H1 (cell line): ENCODE results near the gene MKI67.
A peak's percentile ranks its signal among the peaks of the same experiment; 100 is the strongest.

Experiments used
- BACH1 ChIP-seq: IDR thresholded peaks from 2 replicates; pipeline ENCODE4 v1.6.1; 2012; ENCODE audit warnings: low read length, improper control_type of control experiment
- EGR1 ChIP-seq: IDR thresholded peaks from 2 replicates; pipeline ENCODE4 v1.6.1; 2011; ENCODE audit warnings: low read depth, low read length, borderline replicate concordance
- EP300 ChIP-seq, 2 experiments: IDR thresholded peaks; 1 replicate in 1 of 2; 2 replicates in 1 of 2; pipeline ENCODE4 v1.6.1; 2011 to 2012; ENCODE audit warnings: low read depth in 2 of 2, low read length in 2 of 2, mild to moderate bottlenecking in 2 of 2, borderline replicate concordance in 1 of 2, inconsistent platforms in 1 of 2, moderate library complexity in 1 of 2
- EZH2 ChIP-seq: fragments of 200-600 bp; sonication (generic); IDR thresholded peaks from 2 replicates; pipeline ENCODE4 v1.7.1; 2012; ENCODE audit warnings: low read depth, mild to moderate bottlenecking, moderate library complexity, low read length, inconsistent platforms; ENCODE audit not compliant: severe bottlenecking
- HDAC2 ChIP-seq, 2 experiments: fragments of 300-600 bp in 1 of 2; sonication (generic) in 1 of 2; IDR thresholded peaks; 2 replicates each; pipeline ENCODE4 v1.6.1; 2011 to 2012; ENCODE audit warnings: low read depth in 2 of 2, low read length in 2 of 2, mild to moderate bottlenecking in 2 of 2, moderate library complexity in 2 of 2, borderline replicate concordance in 1 of 2, inconsistent platforms in 1 of 2
- MAFK ChIP-seq: IDR thresholded peaks from 2 replicates; pipeline ENCODE4 v1.6.1; 2012; ENCODE audit warnings: low read depth, mild to moderate bottlenecking, improper control_type of control experiment, low read length
- POLR2A ChIP-seq, 2 experiments: IDR thresholded peaks; 1 replicate in 1 of 2; 2 replicates in 1 of 2; pipeline ENCODE4 v1.6.1; 2011; ENCODE audit warnings: low read depth in 2 of 2, low read length in 2 of 2, mild to moderate bottlenecking in 2 of 2; ENCODE audit errors: control extremely low read depth in 1 of 2
- RFX5 ChIP-seq: IDR thresholded peaks from 2 replicates; pipeline ENCODE4 v1.6.1; 2011; ENCODE audit warnings: low read depth, low read length, improper control_type of control experiment, borderline replicate concordance
- RNF2 ChIP-seq: fragments of 200-900, 300-1000 bp; sonication (generic); IDR thresholded peaks from 2 replicates; pipeline ENCODE4 v1.7.1; 2016; ENCODE audit warnings: borderline replicate concordance, low read depth, mild to moderate bottlenecking, antibody characterized with exemption, low read length; ENCODE audit not compliant: poor library complexity, severe bottlenecking; ENCODE audit errors: missing control alignments
- RXRA ChIP-seq: IDR thresholded peaks from 2 replicates; pipeline ENCODE4 v1.6.1; 2011; ENCODE audit warnings: low read depth, mild to moderate bottlenecking, low read length, moderate library complexity; ENCODE audit not compliant: insufficient read depth
- SUZ12 ChIP-seq: fragments of 200-600 bp; sonication (generic); IDR thresholded peaks from 2 replicates; pipeline ENCODE4 v1.6.1; 2012; ENCODE audit warnings: mild to moderate bottlenecking, inconsistent platforms, low read length, moderate library complexity, mixed read lengths
- TAF1 ChIP-seq: IDR thresholded peaks from 2 replicates; pipeline ENCODE4 v1.6.1; 2011; ENCODE audit warnings: mild to moderate bottlenecking, low read depth, low read length
- TF ChIP-seq, protein P1 (sequence below), 3 experiments: IDR thresholded peaks; 1 replicate in 2 of 3; 2 replicates in 1 of 3; pipeline versions ENCODE4 v1.5.1 to v1.6.1; 2011; ENCODE audit warnings: low read length in 3 of 3, mild to moderate bottlenecking in 3 of 3, inconsistent platforms in 2 of 3, low read depth in 1 of 3, moderate library complexity in 1 of 3; ENCODE audit not compliant: insufficient read depth in 1 of 3; ENCODE audit errors: control extremely low read depth in 1 of 3
- TF ChIP-seq, protein P2 (sequence below): IDR thresholded peaks from 2 replicates; pipeline ENCODE4 v1.6.1; 2012; ENCODE audit warnings: inconsistent platforms

DNA sequence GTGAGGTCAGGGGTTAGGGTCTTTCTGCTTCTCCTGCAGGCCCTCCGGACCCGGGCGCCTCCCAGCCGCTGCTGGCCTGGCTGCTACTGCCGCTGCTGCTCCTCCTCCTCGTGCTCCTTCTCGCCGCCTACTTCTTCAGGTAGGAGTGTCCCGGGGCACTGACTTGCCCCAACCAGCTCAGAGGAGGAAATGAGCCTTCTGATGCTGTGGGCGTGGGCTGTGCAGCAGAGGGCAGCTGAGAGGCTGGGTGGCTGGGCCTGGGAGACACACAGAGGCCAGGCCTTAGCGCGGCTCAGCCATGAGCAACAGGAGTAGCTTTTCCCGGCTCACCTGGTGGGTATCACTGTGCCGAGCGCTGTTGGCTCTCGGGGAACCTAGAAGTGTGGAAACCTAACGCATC lies 78.9 kb downstream of the MKI67 start:
- TF ChIP-seq, protein P1, sequence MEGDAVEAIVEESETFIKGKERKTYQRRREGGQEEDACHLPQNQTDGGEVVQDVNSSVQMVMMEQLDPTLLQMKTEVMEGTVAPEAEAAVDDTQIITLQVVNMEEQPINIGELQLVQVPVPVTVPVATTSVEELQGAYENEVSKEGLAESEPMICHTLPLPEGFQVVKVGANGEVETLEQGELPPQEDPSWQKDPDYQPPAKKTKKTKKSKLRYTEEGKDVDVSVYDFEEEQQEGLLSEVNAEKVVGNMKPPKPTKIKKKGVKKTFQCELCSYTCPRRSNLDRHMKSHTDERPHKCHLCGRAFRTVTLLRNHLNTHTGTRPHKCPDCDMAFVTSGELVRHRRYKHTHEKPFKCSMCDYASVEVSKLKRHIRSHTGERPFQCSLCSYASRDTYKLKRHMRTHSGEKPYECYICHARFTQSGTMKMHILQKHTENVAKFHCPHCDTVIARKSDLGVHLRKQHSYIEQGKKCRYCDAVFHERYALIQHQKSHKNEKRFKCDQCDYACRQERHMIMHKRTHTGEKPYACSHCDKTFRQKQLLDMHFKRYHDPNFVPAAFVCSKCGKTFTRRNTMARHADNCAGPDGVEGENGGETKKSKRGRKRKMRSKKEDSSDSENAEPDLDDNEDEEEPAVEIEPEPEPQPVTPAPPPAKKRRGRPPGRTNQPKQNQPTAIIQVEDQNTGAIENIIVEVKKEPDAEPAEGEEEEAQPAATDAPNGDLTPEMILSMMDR (IDR thresholded peaks at IDR 0.05; ENCODE audit: control extremely low read depth in 1 of 3, insufficient read depth in 1 of 3, low read depth in 1 of 3, low read length in 3 of 3): no peak
- no peak; a peak in 1 of 3 replicates for TF ChIP-seq EP300 (IDR thresholded peaks at IDR 0.05; ENCODE audit: borderline replicate concordance in 1 of 2, low read depth in 2 of 2, low read length in 2 of 2)
- TF ChIP-seq RXRA: no peak
- TF ChIP-seq, protein P2, sequence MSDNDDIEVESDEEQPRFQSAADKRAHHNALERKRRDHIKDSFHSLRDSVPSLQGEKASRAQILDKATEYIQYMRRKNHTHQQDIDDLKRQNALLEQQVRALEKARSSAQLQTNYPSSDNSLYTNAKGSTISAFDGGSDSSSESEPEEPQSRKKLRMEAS: peak; percentile 59
- TF ChIP-seq RFX5: no peak
- TF ChIP-seq RNF2: no peak
- TF ChIP-seq MAFK: no peak
- TF ChIP-seq TAF1: peak; percentile 45; the same call in 1 of the 2 replicates
- peak in 1 of 2 experiments; percentile 40; a peak in 1 of 3 replicates for TF ChIP-seq POLR2A (IDR thresholded peaks at IDR 0.05; ENCODE audit: control extremely low read depth in 1 of 2, low read depth in 2 of 2, low read length in 2 of 2)
- no peak for TF ChIP-seq SUZ12
- no peak for TF ChIP-seq HDAC2 (IDR thresholded peaks at IDR 0.05; ENCODE audit: borderline replicate concordance in 1 of 2, low read depth in 2 of 2, low read length in 2 of 2)
- no peak for TF ChIP-seq EGR1
- no peak for TF ChIP-seq BACH1
- no peak for TF ChIP-seq EZH2
